ENCODE data around the gene RBM15B.

GRCh38 chr3:51343918-51344687 is 47.0 kb upstream of the RBM15B start:
- TF ChIP-seq CTCF (optimal IDR thresholded peaks at IDR 0.05 in 1 of 3, IDR thresholded peaks at IDR 0.05 in 1 of 3, conservative IDR thresholded peaks at IDR 0.05 in 1 of 3; ENCODE audit: extremely low read depth in 1 of 3, insufficient read depth in 2 of 3, low read length in 3 of 3) (no peak), EZH2 (IDR thresholded peaks at IDR 0.05; ENCODE audit: low read length) (no peak)

Measured in keratinocyte (primary cell).